HG03432 (cell line): ENCODE measurements around the gene MEGF6.

Experiments used
- ATAC-seq: cut with Tn5 transposase; IDR thresholded peaks from one replicate; pipeline ENCODE4 v1.9.1; 2021; ENCODE audit warnings: mild to moderate bottlenecking, moderate library complexity; ENCODE audit not compliant: unreplicated experiment

MEGF6 gene

DNA sequence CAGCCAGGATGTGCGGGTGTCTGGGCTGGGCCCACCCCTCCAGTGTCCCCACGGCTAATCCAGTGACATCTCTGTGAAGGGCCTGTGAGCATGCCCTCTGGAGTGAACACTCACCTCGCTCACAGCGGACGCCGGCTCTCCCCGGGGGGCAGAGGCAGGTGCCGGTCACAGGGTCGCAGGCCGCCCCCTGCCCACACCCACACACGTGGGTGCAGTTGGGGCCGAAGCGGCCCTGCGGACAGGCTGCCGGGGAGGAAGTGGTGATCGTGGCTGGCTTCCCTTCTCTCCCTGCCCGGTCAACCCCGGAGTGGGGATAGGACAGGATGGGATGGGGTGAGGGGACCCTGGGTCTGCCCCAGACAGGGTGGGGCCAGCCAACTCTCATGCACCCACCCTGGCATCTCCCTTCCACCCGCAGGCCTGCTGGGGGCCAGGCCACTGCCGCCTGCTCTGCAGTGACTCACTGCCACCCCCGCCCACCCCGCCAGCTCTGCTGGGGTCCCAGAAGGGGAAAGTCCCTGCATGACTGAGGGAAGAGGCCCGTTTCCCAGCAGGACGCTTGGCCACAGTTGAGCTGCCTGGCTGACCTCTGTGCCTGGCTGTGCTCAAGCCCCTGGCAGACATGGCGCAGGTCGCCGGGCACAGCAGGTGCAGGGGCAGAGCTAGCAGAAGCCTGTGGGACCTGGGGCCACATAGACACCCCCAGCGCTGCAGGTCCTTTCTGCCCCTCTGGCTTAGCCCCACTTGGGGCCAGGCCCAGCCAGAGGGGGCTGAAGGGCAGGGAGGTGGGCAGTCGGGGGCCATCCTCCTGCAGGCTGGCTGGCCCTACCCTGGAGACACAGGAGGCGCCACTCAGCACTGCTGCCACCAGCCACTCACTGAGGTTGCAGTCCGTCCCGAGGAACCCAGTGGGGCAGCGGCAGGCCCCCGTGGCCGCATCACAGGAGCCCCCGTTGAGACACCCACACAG is 115.2 kb downstream of the MEGF6 start:
- ATAC-seq: no peak

- ATAC-seq: no peak
Measured at GRCh38 chr1:3494321-3495308, 116.7 kb downstream of the MEGF6 start.

GRCh38 chr1:3492545-3493246 is 118.6 kb downstream of the MEGF6 start:
- ATAC-seq: no peak

GRCh38 chr1:3491291-3492246 is 119.7 kb downstream of the MEGF6 start:
- peak; percentile 51 for ATAC-seq

DNA sequence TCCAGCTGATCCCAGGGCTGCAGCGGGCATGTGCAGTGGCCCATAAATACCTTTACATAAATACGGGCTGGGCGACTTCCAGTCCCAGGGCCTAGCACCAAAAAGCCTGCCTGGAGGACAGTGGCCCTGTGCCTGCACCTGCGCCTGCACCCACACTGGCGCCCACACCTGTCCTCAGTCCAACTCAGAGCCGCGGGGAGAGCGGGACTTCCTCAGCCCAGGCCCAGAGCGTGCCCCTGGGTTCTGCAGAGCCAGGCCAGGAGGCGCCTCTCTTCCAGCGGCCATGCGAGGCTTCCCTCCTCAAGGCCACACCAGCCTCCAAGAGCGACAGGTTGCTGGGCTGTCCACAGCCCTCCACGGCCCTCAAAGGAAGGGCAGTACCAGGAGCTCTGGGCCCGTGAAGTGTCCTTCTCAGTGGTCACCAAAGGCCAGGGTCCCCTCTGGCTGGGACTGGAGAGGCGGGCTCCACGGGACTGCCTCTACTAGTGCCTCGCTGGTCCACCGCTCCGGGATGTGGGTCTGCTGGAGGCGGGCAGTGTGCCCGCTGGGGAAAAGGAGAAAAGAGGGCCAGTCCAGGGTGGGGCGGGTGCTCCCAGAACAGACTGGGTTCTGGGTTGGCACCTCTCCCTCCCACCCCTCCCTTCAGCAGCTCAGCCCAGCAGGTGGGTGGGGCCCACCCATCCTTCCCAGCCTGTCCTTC is 121.1 kb downstream of the MEGF6 start:
- ATAC-seq: no peak

- ATAC-seq: no peak
Measured at GRCh38 chr1:3488432-3488831, 122.9 kb downstream of the MEGF6 start.

GRCh38 chr1:3485016-3485415 is 126.3 kb downstream of the MEGF6 start:
- no peak for ATAC-seq

DNA sequence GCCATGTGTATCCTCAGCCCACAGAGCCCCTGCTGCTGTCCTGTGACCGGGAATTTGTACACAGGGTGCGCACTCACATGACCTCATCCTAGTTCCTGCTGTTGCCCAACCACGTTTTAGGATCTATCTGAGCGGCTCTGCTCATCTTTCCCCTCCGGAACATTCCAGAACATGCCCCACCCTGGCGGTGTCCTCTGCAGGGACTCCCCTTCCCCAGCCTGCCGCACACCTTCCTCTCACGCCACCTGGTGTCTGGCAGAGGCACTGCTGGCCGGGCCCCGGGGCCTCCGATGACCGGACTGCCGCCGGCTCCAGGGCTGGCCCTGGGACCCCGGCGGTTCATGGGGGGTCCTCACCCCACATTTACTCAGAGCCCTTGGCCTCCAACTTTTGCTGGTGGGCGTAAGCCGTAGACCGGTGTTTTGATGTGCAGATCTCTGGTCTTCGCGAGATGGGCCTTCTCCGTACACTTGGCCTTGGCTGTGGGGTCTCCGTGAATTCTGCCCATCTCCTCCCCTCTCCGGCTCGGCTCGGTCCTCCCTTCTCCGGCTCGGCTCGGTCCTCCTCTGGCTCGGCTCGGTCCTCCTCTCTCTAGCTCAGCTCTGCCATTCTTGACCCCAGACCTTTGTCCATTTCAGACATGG is 127.4 kb downstream of the MEGF6 start:
- no peak for ATAC-seq

DNA sequence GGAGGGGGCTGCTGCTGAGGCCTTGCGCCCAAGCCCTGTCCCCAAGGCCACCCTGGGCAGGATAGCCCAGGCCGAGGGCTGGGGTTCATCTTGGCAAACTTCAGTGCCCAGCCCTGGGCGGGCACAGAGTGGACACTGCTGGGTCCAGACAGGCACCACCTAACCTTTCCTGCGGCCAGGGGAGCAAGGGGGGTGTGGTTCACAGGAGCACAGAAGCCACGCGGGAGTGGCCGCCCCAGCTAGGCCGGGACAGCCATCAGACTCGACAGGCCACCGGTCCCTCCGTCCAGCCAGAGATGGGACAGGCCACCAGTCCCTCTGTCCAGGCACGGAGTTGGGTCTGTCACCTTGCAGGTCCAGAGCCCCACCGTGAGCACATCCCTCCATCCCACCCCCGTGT is 127.9 kb downstream of the MEGF6 start:
- ATAC-seq: no peak

GRCh38 chr1:3482378-3482849 is 128.9 kb downstream of the MEGF6 start:
- ATAC-seq: no peak

- ATAC-seq: no peak
Measured at GRCh38 chr1:3481836-3482375, 129.4 kb downstream of the MEGF6 start.

DNA sequence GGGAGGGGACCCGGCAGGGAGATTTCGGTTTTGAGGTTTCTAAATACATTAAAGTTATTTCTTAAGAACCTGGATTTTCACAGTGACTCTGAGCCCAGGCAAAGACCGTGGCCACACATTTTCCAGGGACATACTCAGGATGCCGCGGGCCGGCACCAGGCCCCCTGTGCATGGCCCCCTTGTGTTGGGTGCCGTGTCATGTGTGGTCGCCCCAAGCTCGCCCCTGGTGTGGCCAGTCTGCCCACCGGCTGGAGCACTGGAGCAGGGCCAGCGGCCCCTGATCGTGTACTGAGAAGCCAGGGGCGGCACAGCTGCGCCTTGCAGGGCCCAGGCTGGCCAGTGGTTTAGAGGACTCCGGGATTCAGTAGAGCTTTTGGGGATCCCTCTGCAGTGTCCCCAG is 130.3 kb downstream of the MEGF6 start:
- ATAC-seq: no peak

DNA sequence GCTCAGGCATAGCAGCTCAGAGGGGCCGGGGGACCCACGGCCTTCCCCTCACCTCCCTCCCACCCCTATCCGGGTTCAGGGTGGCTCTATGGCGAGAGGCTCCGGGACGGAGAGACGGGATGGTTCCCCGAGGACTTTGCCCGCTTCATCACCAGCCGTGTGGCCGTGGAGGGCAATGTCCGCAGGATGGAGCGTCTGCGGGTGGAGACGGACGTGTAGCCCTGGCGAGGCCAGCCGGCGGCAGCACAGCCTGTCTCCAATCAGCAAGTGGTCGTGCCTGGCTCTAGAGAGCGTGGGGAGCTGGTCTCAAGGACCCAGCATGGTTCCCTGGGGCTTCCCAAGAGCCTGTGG is 131.0 kb downstream of the MEGF6 start:
- no peak for ATAC-seq

- no peak for ATAC-seq
Measured at GRCh38 chr1:3479511-3480368, 131.6 kb downstream of the MEGF6 start.

DNA sequence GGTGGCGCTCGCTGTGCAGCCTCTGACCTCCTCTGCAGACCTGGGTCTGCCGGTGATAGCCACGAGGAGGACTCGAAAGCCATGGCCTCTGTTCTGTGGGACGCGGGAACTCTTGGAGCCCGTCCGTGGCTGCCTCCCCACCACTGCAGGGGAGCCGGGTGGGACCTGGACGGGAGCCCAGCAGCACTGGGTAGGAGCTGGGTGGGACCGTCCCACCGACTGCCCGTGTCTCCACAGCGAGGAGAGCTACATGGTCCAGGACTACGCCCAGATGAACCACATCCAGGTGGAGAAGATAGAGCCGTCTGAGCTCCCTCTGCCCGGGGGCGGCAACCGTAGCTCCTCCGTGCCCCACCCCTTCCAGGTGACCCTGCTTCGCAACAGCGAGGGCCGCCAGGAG is 133.1 kb downstream of the MEGF6 start:
- no peak for ATAC-seq

GRCh38 chr1:3477241-3477995 is 133.9 kb downstream of the MEGF6 start:
- no peak for ATAC-seq

DNA sequence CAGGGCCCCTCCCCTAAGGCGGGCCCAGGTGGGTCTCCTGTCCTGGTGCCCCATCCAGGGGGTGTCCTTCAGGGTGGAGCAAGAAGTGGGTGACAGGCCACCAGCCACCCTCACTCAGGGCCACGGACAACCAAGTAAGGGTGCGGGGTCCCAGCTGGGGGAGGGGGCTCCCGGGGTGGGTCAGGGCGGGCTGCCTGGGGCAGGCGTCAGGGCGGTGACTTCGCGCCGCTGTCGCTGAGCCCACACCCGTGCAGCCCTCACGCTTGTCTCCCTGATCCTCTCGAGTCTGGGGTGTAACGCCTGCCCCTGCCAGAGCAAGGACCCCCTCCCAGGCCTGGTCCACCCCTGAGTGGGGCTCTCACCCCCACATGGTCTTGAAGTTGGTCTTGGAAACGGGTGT is 134.6 kb downstream of the MEGF6 start:
- ATAC-seq: no peak
